IPS-15b (cell line): ENCODE data around the gene ACAD11.
A peak's percentile ranks its signal among the peaks of the same experiment; 100 is the strongest.

Source experiments
- H3K27me3 ChIP-seq: one replicate; pipeline ENCODE4 v1.6.1; 2013; ENCODE audit warnings: low read length; ENCODE audit not compliant: control insufficient read depth, insufficient read depth
- H3K36me3 ChIP-seq: one replicate; pipeline ENCODE4 v1.6.1; 2013; ENCODE audit warnings: low read length; ENCODE audit not compliant: control insufficient read depth, insufficient read depth
- H3K4me1 ChIP-seq: one replicate; pipeline ENCODE4 v1.6.1; 2013; ENCODE audit warnings: mild to moderate bottlenecking, low read length; ENCODE audit not compliant: control insufficient read depth, insufficient read depth
- H3K4me3 ChIP-seq: one replicate; pipeline ENCODE4 v1.5.1; 2013; ENCODE audit warnings: low read depth, low read length
- H3K9ac ChIP-seq: one replicate; pipeline ENCODE4 v1.6.1; 2013; ENCODE audit warnings: low read depth, mild to moderate bottlenecking, low read length
- H3K9me3 ChIP-seq: one replicate; pipeline ENCODE4 v1.6.1; 2013; ENCODE audit warnings: mild to moderate bottlenecking, low read length; ENCODE audit not compliant: control insufficient read depth, insufficient read depth

Gene ACAD11

GRCh38 chr3:132662212-132662611 is 2.6 kb upstream of the ACAD11 start:
- H3K9me3 ChIP-seq: no peaks in the 10 kb centered on the region
- H3K27me3 ChIP-seq: no peaks in the 10 kb centered on the region
- H3K4me1 ChIP-seq: peaks cover 6% of the 10 kb centered on the region
- H3K4me3 ChIP-seq: no peak overlapping the region
- peaks cover 3% of the 10 kb centered on the region for H3K36me3 ChIP-seq
- no peak overlapping the region for H3K9ac ChIP-seq

- Histone ChIP-seq H3K9ac (no peak overlapping the region), H3K27me3 (no peaks in the 10 kb centered on the region), H3K4me1 (peaks cover 6% of the 10 kb centered on the region), H3K4me3 (peak overlapping the region; percentile 97), H3K36me3 (no peaks in the 10 kb centered on the region), H3K9me3 (no peaks in the 10 kb centered on the region)
Measured at GRCh38 chr3:132661101-132661500, 1.5 kb upstream of the ACAD11 start.

GRCh38 chr3:132660811-132661070 is 1.1 kb upstream of the ACAD11 start:
- Histone ChIP-seq H3K4me3 (peak overlapping the region; percentile 97), H3K9ac (peak overlapping the region; percentile 84), H3K9me3 (no peaks in the 10 kb centered on the region), H3K27me3 (no peaks in the 10 kb centered on the region), H3K4me1 (peaks cover 6% of the 10 kb centered on the region), H3K36me3 (no peaks in the 10 kb centered on the region)

GRCh38 chr3:132660052-132660810 is 622 bp upstream of the ACAD11 start, which contains the start of gene UBA5:
UBA5 (plus strand) TSS chr3:132660329; CDS start chr3:132660538, 209 bp downstream.
- H3K4me3 ChIP-seq: peak within 1 kb of the TSS; percentile 97
- H3K9me3 ChIP-seq: no peaks in the 10 kb centered on the region
- H3K27me3 ChIP-seq: no peaks in the 10 kb centered on the region
- H3K9ac ChIP-seq: peak within 1 kb of the TSS; percentile 84
- H3K4me1 ChIP-seq: peaks cover 6% of the 10 kb centered on the region
- H3K36me3 ChIP-seq: no peaks in the 10 kb centered on the region

GRCh38 chr3:132659000-132659364 is 627 bp downstream of the ACAD11 start:
- Histone ChIP-seq H3K9me3 (no peaks in the 10 kb centered on the region), H3K9ac (no peak overlapping the region), H3K4me3 (peak overlapping the region; percentile 97), H3K36me3 (no peaks in the 10 kb centered on the region), H3K27me3 (no peaks in the 10 kb centered on the region), H3K4me1 (peaks cover 6% of the 10 kb centered on the region)

- Histone ChIP-seq H3K9ac (no peak overlapping the region), H3K27me3 (no peaks in the 10 kb centered on the region), H3K9me3 (no peaks in the 10 kb centered on the region), H3K36me3 (no peaks in the 10 kb centered on the region), H3K4me3 (peak overlapping the region; percentile 97), H3K4me1 (peaks cover 6% of the 10 kb centered on the region)
Measured at GRCh38 chr3:132657869-132658747, 1.5 kb downstream of the ACAD11 start.

GRCh38 chr3:132655471-132655870 is 4.1 kb downstream of the ACAD11 start:
- no peak overlapping the region for H3K9ac ChIP-seq

GRCh38 chr3:132654721-132655120 is 4.9 kb downstream of the ACAD11 start:
- Histone ChIP-seq H3K4me1 (no peaks in the 10 kb centered on the region), H3K36me3 (no peaks in the 10 kb centered on the region), H3K27me3 (no peaks in the 10 kb centered on the region), H3K9me3 (no peaks in the 10 kb centered on the region), H3K9ac (no peak overlapping the region), H3K4me3 (no peak overlapping the region)

More at GRCh38 chr3:132655471-132655870, 4.1 kb downstream of the ACAD11 start:
- Histone ChIP-seq H3K27me3 (no peaks in the 10 kb centered on the region), H3K36me3 (no peaks in the 10 kb centered on the region), H3K9me3 (no peaks in the 10 kb centered on the region), H3K4me1 (no peaks in the 10 kb centered on the region), H3K4me3 (no peak overlapping the region)

- Histone ChIP-seq H3K4me1 (no peaks in the 10 kb centered on the region), H3K4me3 (no peak overlapping the region), H3K36me3 (no peaks in the 10 kb centered on the region), H3K27me3 (no peaks in the 10 kb centered on the region), H3K9me3 (no peaks in the 10 kb centered on the region), H3K9ac (no peak overlapping the region)
Measured at GRCh38 chr3:132654190-132654589, 5.4 kb downstream of the ACAD11 start.

GRCh38 chr3:132652640-132653270 is 6.9 kb downstream of the ACAD11 start:
- no peaks in the 10 kb centered on the region for H3K36me3 ChIP-seq
- no peaks in the 10 kb centered on the region for H3K9me3 ChIP-seq
- no peak overlapping the region for H3K4me3 ChIP-seq
- H3K27me3 ChIP-seq: no peaks in the 10 kb centered on the region
- H3K9ac ChIP-seq: no peak overlapping the region
- no peaks in the 10 kb centered on the region for H3K4me1 ChIP-seq

GRCh38 chr3:132650153-132650552 is 9.5 kb downstream of the ACAD11 start:
- Histone ChIP-seq H3K9ac (no peak overlapping the region), H3K4me1 (no peaks in the 10 kb centered on the region), H3K36me3 (no peaks in the 10 kb centered on the region), H3K27me3 (no peaks in the 10 kb centered on the region), H3K4me3 (no peak overlapping the region), H3K9me3 (no peaks in the 10 kb centered on the region)
